GM19467 (cell line): ENCODE data around the gene CREB5.

Source experiments
- ATAC-seq: cut with Tn5 transposase; IDR thresholded peaks from one replicate; pipeline ENCODE4 v1.9.1; 2021; ENCODE audit warnings: mild to moderate bottlenecking, moderate library complexity; ENCODE audit not compliant: unreplicated experiment

Gene CREB5

GRCh38 chr7:28474282-28474638 lies 61.9 kb downstream of the CREB5 start:
- ATAC-seq, result no peak

GRCh38 chr7:28474640-28475039 lies 62.3 kb downstream of the CREB5 start:
- no peak for ATAC-seq

- no peak for ATAC-seq
Measured at GRCh38 chr7:28477041-28477442, 64.7 kb downstream of the CREB5 start.

GRCh38 chr7:28478656-28479055 lies 66.3 kb downstream of the CREB5 start:
- ATAC-seq, result no peak

GRCh38 chr7:28479507-28479947 lies 67.2 kb downstream of the CREB5 start:
- peak; percentile 67 for ATAC-seq

- ATAC-seq, result no peak
Measured at GRCh38 chr7:28480595-28480994, 68.3 kb downstream of the CREB5 start.

GRCh38 chr7:28481091-28481926 lies 69.0 kb downstream of the CREB5 start:
- ATAC-seq, result peak; percentile 73

DNA sequence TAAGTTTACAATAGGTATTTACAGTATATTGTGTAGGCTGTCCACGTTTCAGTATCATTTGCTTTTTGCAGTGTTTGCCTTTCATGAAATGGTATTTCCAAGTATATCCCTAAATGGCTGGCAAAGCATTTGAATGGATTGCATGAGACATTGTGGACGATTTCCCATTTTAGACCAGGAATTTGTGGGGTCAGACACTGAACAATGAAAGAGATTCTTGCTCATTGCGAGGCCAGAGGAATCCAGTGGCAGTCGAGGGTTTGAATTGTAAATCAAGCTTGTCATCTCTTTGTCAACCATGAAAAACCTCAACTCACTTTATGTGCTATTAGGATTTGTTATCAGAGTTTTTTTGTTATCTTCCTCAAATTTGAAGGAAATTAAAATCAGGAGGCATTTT lies 70.8 kb downstream of the CREB5 start:
- no peak for ATAC-seq

DNA sequence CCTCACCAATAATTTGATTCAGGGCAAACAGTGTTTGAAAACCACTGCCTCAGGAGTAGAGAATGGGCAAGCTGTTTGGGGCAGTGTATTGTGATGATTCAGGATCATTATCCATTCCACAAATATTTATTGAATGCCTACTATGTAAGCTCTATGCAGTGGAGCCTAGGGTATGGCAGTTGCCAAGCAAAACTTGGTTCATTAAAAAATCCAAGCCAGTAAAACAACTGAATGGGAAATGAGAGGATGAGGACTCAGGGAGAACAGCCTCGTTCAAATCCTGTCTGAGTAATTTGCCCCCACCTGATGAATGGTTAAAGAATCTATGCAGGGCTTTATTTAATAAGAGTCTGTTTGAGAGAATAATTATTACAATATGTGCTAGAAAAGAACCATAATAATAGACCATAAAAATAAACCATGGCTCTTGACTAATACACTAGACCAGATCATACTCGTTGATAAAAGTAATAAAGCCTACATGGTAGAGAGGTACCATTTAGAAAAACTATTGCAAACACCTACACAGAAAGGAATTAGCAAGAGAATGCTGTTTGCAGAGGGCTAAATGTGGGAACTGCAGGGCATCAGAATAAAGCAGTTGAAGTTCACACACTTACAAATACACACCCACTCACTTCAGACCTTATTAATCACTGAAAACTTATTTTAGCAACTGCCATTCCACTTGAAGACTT lies 71.7 kb downstream of the CREB5 start:
- no peak for ATAC-seq

- ATAC-seq, result no peak
Measured at GRCh38 chr7:28484606-28484935, 72.3 kb downstream of the CREB5 start.

- ATAC-seq, result no peak
Measured at GRCh38 chr7:28487487-28487886, 75.2 kb downstream of the CREB5 start.

DNA sequence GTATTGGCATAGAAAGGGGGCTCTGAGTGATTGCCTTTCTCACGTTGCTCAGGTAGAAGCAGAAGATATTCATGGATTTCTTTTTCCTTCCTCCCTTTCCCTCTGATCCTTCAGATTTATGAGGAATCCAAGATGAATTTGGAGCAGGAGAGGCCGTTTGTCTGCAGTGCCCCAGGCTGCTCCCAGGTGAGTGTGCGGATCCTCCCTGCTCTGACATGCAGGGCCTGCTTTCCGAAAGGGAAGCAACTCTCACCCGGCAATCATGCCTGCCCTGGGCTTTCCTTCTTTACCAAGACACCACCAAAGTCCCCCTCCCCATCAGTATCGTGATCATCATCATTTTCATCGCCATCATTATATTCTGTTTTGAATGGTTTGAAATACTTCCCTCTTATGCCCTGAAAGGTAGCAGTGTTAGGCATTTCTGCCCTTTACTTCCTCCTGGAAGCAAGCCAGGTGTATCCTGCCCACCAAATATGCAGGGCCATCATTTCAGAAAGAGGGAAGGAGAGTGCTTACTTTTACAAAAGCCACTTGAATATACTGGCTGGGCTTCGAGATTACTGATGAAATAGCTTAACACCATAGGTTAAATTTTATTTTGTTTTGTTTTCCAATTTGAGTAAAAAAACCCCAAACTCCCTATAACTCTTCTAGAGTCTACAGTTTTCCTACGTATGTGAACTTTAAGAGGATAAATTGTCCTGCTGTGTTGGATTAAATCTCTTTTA lies 75.9 kb downstream of the CREB5 start:
- ATAC-seq, result no peak

- no peak for ATAC-seq
Measured at GRCh38 chr7:28490831-28491230, 78.5 kb downstream of the CREB5 start.

DNA sequence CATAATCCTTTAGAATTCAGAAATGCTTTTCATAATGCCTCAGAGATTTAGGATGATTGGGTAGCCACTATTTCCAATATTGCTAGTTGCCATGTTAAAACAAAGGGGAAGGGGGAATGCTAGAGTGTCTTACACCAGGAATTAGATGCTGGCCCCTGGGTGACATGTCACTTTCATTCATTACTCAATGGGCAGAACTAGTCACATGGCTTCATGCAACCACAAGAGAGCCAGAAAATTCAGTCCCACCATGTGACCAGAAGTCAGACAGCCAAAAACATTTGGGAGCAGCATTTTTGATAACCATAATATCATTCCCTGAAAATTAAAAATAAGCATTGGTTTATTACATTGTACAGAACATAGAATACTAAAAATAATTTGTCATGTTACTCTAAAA lies 81.2 kb downstream of the CREB5 start:
- ATAC-seq, result no peak

DNA sequence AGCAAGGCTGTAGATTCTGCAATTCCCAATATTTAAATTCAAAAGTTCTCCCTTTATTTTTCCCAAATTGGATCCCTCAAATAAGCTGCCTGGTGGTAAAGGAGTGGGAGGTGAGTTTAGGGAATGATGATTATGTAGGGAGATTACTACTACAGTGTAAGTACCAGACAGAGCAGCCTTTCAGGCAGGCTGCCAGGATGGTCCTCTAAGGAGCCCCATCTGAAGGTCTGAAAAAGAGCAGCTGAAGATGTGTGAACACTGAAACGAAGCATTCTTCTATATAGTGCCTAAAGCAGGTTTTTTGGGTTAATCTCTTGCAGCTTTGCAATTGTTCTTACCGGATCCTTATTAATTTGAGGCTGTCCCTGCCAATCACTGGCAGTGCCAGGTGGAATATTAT lies 84.7 kb downstream of the CREB5 start:
- no peak for ATAC-seq

DNA sequence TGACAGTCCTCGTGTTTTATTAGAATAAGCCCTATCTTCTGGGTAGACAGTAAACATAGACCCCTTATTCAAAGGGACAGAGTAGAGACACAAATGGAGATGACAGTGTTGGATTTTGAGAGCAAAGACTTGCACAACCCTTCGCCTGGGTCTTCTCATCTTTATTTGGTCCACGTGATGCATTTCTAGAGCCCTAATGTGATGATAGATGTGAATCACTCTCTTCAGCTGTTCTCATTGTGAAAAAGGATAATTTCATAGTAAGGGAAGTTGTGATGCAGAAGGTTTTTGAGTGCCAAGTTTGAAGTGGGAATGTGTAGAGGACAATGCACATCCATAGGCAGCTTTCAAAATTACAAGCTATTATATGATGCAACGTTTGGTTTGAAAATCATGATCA lies 86.3 kb downstream of the CREB5 start:
- no peak for ATAC-seq

GRCh38 chr7:28500138-28500537 lies 87.8 kb downstream of the CREB5 start:
- no peak for ATAC-seq

DNA sequence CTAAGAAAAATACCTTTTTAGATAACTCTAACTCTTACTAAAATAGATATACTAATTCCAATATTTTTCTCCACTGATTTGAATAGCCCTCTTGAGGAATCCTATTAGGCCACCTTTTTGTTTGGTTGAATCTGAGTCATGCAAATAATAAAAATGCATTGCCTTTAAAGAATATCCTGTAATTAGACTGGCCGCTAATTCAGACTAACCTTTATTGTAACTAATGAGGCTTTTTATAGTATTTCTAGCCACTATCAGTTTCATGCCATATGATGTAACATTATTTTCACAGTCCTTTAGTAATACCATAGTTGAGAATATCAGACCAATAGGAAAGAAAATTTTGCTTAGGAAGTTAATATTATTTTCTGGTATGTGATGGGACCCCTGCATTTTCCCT lies 90.1 kb downstream of the CREB5 start:
- ATAC-seq, result no peak

- ATAC-seq, result no peak
Measured at GRCh38 chr7:28503396-28503795, 91.1 kb downstream of the CREB5 start.

DNA sequence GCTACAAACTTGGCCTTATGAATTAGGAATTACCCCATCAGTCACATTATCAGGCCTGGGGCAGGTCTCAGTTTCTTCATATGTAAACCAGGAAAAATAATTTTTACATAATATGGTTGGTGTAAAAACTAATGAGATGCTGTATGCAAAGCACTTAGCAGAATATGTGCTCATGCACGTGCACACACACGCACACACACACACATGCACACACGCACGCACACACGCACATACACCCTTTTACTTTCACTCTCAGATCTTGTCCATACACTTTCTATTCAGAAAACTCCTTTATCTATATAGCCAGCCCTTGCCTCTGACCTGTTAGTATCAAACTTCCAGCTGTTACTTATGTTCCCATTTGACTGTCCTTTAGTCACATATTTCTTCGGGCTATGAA lies 92.7 kb downstream of the CREB5 start:
- ATAC-seq, result no peak

- no peak for ATAC-seq
Measured at GRCh38 chr7:28505867-28506266, 93.5 kb downstream of the CREB5 start.
